HL-60 (cell line): ENCODE data around the gene FGF1.

Experiments
- DNase-seq, 2 experiments: peaks; one replicate each; pipeline ENCODE4 v3.0.0-alpha.2; 2010 to 2020; ENCODE audit warnings: low read depth in 1 of 2, low spot score in 1 of 2
- H3K27ac ChIP-seq: fragments of 250-450 bp; sonication (Bioruptor Pico); replicated peaks from 2 replicates; pipeline ENCODE4 v1.5.1; 2020; ENCODE audit warnings: mild to moderate bottlenecking, moderate library complexity
- H3K27me3 ChIP-seq: fragments of 250-450 bp; sonication (Bioruptor Pico); 2 replicates; pipeline ENCODE4 v1.5.1; 2021; ENCODE audit warnings: mild to moderate bottlenecking, moderate library complexity; ENCODE audit not compliant: insufficient read depth, poor library complexity, severe bottlenecking
- H3K4me3 ChIP-seq: replicated peaks from 2 replicates; pipeline ENCODE4 v1.5.1; 2011; ENCODE audit warnings: mild to moderate bottlenecking, control low read depth, low read length; ENCODE audit not compliant: insufficient read depth
- GABPA ChIP-seq: IDR thresholded peaks from 2 replicates; pipeline ENCODE4 v1.6.1; 2012; ENCODE audit warnings: low read depth
- POLR2AphosphoS5 ChIP-seq: IDR thresholded peaks from 2 replicates; pipeline ENCODE4 v1.6.1; 2012; ENCODE audit warnings: low read depth
- SPI1 ChIP-seq: IDR thresholded peaks from 2 replicates; pipeline ENCODE4 v1.6.1; 2012; ENCODE audit warnings: low read depth, mild to moderate bottlenecking, borderline replicate concordance
- TF ChIP-seq, protein P1 (sequence below): IDR thresholded peaks from 2 replicates; pipeline ENCODE4 v1.6.1; 2012; ENCODE audit warnings: low read depth; ENCODE audit not compliant: insufficient replicate concordance
- TF ChIP-seq, protein P2 (sequence below): IDR thresholded peaks from one replicate; pipeline ENCODE4 v1.5.1; 2011; ENCODE audit warnings: low read length, control low read depth, inconsistent platforms; ENCODE audit not compliant: insufficient read depth

FGF1 gene

DNA sequence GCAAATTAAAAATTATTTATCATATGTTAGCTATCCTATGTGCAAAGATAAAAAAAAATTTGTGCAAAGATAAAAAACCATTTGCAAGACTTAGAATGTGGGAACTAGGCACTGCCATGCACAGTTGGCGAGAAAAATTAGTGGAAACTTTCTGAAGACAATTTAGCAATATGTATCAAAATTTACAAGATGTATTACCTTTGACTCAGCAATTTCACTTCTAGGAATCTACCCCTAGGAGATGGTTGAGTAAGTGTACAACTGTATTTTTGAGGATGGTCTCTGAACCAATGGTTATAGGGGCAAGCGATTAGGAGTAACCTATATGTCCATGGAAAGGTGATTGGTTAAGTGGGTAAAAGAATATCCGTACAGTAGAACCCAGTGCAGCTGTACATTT, 88.9 kb downstream of the FGF1 start:
- Histone ChIP-seq H3K4me3 (no peak overlapping the region), H3K27me3 (peaks cover 21% of the 10 kb centered on the region), H3K27ac (no peak overlapping the region)
- no peak for DNase-seq
- TF ChIP-seq, protein P1, sequence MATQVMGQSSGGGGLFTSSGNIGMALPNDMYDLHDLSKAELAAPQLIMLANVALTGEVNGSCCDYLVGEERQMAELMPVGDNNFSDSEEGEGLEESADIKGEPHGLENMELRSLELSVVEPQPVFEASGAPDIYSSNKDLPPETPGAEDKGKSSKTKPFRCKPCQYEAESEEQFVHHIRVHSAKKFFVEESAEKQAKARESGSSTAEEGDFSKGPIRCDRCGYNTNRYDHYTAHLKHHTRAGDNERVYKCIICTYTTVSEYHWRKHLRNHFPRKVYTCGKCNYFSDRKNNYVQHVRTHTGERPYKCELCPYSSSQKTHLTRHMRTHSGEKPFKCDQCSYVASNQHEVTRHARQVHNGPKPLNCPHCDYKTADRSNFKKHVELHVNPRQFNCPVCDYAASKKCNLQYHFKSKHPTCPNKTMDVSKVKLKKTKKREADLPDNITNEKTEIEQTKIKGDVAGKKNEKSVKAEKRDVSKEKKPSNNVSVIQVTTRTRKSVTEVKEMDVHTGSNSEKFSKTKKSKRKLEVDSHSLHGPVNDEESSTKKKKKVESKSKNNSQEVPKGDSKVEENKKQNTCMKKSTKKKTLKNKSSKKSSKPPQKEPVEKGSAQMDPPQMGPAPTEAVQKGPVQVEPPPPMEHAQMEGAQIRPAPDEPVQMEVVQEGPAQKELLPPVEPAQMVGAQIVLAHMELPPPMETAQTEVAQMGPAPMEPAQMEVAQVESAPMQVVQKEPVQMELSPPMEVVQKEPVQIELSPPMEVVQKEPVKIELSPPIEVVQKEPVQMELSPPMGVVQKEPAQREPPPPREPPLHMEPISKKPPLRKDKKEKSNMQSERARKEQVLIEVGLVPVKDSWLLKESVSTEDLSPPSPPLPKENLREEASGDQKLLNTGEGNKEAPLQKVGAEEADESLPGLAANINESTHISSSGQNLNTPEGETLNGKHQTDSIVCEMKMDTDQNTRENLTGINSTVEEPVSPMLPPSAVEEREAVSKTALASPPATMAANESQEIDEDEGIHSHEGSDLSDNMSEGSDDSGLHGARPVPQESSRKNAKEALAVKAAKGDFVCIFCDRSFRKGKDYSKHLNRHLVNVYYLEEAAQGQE: no peak
- TF ChIP-seq, protein P2, sequence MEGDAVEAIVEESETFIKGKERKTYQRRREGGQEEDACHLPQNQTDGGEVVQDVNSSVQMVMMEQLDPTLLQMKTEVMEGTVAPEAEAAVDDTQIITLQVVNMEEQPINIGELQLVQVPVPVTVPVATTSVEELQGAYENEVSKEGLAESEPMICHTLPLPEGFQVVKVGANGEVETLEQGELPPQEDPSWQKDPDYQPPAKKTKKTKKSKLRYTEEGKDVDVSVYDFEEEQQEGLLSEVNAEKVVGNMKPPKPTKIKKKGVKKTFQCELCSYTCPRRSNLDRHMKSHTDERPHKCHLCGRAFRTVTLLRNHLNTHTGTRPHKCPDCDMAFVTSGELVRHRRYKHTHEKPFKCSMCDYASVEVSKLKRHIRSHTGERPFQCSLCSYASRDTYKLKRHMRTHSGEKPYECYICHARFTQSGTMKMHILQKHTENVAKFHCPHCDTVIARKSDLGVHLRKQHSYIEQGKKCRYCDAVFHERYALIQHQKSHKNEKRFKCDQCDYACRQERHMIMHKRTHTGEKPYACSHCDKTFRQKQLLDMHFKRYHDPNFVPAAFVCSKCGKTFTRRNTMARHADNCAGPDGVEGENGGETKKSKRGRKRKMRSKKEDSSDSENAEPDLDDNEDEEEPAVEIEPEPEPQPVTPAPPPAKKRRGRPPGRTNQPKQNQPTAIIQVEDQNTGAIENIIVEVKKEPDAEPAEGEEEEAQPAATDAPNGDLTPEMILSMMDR: no peak
- TF ChIP-seq SPI1 (no peak), POLR2AphosphoS5 (no peak), GABPA (no peak)

GRCh38 chr5:142592365-142592764, 93.5 kb downstream of the FGF1 start:
- H3K27ac ChIP-seq: no peak overlapping the region
- no peak for DNase-seq
- H3K27me3 ChIP-seq: peaks cover 3% of the 10 kb centered on the region
- no peak overlapping the region for H3K4me3 ChIP-seq
- TF ChIP-seq GABPA (no peak), POLR2AphosphoS5 (no peak), SPI1 (no peak)
- TF ChIP-seq, protein P1: no peak
- TF ChIP-seq, protein P2: no peak

- TF ChIP-seq, protein P1: no peak
- no peak for TF ChIP-seq SPI1
- no peak for TF ChIP-seq POLR2AphosphoS5
- TF ChIP-seq, protein P2: no peak
- TF ChIP-seq GABPA: no peak
- no peak overlapping the region for H3K27ac ChIP-seq
- DNase-seq: no peak
- peaks cover 3% of the 10 kb centered on the region for H3K27me3 ChIP-seq
- no peak overlapping the region for H3K4me3 ChIP-seq
These were observed 95.2 kb downstream of the FGF1 start for GRCh38 chr5:142590451-142591231.
